SKM-1 treated with dmso at 0.1 percent for 144 hours (cell line): Measurements from ENCODE around the gene CSNK1G1.

Experiments used
- DNase-seq: peaks from one replicate; lab custom pipeline; 2025; ENCODE audit not compliant: unreplicated experiment; lab: John Stamatoyannopoulos, UW

Gene CSNK1G1

DNA sequence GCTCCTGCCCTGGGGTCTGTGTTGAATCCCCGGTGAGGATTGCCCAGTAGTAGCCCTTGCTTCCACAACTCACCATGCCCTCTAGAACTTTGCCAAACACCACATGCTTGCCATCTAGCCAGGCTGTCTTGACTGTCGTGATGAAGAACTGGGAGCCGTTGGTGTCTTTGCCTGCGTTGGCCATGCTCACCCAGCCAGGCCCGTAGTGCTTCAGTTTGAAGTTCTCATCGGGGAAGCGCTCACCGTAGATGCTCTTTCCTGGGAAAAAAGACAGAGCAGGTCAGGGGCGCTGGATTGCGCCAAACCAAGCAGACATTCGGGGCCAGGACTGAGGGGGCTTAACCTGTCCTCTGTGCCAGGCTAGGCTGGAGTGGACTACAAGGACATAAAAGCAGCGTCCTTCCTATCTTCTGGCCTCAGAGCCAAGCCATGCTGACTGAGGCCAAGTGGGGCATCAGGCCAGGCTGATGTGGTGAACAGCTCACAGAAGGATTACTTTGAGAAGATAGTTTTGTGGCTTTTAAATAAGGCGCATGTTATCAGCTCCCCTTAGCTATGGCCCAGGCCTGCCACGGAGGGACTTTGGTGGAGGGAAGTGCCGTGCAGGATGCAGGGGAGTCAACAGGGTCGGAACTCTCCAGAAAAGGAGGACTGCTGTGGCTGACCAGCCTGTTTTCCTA lies 199.2 kb downstream of the CSNK1G1 start:
- DNase-seq = no peak

DNA sequence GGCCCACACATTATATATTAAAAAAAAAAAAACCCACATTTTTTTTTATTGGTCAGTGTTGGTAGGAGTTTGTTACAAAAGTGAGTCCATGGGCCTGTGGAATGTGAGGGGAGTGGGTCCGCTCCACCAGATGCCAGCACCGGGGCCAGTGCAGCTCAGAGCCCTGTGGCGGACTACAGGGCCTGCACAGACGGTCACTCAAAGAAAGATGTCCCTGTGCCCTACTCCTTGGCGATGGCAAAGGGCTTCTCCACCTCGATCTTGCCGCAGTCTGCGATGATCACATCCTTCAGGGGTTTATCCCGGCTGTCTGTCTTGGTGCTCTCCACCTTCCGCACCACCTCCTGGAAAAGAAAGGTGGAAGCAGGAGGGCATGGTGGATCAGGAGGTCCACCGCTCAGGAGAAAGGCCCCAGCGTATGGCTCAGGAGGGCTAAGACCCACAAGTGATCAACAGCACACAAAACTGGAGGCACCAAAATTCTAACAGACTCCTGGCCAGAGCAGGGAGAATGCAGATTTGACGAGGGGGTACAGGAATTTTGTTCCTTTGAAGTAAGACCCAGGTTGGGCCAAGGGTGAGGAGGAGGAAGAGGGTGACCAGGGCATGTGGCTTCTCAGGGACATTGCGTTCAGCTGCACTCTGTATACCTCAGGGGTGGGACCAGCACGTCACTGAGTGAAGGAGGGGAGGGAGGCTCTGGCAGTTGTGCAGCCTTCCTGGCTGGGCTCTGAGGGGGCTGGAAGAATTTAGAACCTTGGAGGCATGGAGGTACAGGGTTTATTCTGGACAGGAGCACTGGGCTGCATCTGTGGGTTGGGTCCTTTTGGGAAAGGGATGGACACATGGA lies 199.9 kb downstream of the CSNK1G1 start:
- no peak for DNase-seq

DNA sequence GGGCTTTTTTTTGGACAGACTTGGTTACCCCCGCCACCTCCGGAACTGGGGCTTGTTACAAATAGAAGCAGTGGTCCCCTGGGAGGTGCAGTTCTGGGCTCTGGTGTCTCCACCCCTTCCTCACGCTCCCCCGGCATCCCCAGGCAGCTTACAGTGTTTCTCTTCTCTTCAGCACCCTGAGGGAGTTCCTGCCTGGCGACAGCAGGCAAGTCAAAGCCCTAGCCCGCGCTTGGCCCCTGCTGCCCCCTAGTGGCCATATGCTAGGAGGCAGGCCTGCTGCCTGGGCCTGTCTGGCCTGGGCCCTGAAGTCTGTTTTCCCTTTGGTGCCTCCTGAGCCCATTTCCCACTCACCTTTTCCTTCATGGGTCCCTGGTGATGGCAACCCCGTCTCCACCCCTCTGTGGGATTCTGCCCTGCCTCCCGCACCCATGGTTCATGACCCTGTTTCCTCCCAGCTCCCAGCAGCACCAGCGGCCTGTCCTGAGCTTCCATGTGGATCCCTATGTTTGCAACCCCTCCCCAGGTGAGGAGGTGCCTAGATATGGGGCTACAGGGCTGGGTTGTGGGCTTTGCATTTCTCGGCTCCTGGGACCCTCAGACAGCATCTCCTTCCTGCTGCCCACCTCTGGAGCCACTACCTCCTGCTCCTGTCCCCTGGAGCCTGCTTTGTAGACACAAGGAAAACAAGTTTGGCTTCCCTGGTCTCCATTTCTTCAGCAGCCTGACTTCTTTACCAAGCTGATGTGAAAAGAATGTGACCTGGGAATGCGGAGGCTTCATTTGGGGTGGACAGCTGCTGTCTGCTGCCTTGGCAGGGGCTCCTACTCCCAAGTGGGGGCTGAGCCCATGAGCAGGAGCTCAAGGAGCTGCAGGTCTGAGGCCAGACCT lies 202.2 kb downstream of the CSNK1G1 start:
- peak; percentile 76 for DNase-seq

DNA sequence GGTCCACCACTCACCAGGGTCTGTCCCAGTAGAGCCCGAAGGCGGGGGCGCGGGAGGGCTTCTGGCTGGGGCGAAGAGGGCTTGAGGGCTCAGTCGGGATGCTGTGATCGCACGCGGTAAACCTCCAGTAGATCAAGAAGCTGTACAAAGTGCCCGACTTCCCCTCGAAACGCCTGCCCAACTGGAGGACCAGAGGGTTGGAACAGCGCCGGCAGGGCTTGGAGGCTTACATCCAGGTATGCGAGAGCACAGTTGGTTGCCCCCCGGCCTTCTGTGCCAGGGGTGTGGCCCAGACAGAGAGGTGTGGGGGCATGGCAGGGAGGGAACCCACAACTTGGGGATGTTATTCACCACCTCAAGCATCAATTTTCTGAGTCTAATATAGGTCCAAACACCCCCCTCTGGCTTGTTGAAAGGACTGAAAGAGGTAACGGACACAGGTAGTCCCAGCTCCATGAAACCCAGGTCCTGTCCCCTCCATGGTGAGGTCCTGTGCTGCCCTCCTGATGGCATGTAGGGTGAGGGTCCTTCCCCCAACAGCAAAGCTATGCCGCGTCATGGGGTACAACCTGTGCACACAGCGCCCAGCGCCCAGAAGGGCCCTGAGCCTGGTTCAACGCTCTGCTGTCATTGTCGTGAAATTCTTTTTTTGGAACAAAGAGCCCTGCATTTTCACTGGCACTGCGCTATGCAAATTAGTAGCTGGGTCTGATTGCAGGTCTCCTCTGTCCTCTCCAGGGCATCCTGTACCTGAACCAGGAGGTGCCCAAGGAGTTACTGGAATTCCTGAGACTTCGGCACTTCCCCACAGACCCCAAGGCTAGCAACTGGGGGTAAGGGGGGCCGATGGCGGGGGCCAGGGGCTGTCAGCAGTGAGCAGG lies 203.2 kb downstream of the CSNK1G1 start:
- DNase-seq = no peak

DNA sequence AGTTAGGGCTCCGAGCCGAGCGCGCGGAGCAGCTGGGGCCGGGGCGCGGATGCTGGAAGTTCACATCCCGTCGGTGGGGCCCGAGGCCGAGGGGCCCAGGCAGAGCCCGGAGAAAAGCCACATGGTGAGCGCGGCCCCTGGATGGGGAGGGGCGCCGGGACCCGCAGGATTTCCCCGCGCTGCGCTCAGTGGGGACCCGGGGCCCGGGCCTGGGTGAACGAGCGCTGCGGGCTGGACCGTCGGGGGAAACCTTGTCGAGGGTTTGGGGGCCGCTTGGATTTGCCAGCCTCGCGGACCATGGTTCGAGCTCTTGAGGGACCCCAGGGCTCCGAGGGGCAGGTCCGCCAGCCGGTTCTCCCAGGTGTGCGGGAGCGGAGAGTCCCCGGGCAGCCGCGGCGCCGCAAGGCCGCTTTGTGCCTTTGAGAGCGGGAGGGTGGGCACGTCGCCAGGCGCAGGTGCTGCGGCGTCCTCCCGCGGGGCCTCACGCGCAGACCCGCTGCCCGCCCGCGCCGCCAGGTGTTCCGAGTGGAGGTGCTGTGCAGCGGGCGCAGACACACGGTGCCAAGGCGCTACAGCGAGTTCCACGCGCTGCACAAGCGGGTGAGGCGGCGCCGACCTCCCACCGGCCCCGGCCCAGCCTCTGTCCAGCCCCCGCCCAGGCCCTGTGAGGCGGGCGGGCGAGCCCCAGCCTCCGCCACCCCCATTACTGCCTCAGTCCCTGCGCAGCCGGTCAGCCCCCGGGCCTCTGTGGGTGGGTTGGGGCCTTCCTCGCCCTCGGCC lies 204.1 kb downstream of the CSNK1G1 start, which contains the start of gene SNX22:
Gene SNX22 (plus strand): TSS at position 5 of the 780 bp plus-strand sequence. CDS start 45 bp downstream, at position 50.
- DNase-seq = no peak

DNA sequence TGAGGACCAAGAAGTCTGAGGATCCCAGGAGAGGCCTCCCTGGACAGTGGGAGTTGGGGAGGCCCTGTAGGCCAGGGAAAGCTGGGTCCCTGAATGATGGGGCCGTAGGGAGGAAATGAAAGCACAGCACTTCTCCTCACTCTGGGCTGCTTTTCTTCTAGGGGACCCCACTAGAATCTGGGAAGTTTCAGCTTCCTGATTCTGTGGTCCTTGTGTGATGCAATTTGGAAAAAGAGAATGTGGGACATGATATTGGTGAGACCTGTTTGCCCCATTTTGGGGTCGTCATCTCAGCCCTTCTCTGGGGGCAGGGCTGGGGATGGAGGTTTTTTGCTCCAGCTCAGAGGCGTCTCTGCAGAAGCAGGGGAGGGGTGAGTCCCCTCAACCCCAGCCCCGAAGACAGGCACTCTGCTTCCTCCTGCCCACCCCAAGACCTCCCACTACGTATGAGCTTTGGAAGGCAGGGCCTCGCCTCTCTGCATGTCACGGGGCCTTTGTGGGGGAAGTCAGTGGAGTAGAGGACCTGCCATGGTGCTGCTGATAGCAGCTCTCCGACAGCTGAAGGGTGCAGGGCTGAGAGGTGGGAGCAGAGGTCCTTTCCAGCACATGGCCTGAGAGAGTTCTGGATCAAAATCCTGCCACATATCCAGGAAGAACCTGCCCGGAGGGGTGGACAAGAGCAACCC lies 205.9 kb downstream of the CSNK1G1 start:
- no peak for DNase-seq

DNA sequence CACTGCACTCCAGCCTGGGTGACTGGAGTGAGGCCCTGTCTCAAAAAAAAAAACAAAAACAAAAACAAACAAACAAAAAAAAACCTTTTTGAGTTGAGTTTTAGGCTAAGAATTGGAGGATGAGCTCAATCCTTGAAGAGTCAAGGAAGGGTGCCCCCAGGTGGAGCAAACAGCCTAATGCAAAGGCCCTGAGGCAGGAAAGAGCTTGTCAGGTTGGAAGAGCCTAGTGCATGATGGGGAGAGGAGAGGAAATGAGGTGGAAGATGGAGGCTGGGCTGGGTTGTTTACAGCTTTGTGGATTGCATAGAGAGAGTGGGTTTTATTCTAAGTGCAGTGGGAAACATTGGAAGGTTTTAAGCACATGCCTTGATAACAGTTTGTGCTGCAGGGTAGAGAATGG lies 206.5 kb downstream of the CSNK1G1 start:
- DNase-seq = peak; percentile 14

DNA sequence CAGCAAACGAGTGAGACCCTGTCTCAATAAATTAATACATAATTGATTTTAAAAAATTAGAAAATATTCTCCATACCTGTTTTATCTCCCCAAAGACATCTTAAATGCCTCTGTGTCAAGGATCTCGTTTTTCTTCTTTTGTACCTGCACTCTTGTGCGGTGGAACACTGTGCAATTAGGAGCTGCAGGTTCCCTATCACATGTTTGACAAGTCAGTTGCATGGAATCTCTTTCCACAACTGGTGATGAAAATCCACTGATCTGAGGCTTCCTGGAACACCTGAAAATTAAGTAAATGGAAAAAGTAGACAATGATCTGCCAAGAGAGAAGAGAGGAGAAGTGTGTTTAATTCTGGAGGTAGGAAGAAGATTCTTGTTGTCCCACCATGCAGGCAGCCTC lies 207.4 kb downstream of the CSNK1G1 start:
- DNase-seq = no peak

DNA sequence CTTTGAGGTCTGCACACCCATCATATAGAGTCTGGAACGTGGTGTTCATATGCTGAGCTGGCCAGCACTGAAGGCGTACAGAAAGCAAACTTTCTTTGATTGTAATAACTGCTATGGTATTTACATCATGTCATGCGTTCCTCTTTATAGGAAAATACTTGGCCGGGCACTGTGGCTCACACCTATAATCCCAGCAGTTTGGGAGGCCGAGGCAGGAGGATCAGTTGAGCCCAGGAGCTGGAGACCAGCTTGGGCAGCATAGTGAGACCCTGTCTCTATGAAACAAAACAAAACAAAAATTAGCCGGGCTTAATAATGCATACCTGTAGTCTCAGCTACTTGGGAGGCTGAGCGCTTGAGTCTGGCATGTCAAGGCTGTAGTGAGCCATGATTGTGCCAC lies 207.8 kb downstream of the CSNK1G1 start:
- no peak for DNase-seq

DNA sequence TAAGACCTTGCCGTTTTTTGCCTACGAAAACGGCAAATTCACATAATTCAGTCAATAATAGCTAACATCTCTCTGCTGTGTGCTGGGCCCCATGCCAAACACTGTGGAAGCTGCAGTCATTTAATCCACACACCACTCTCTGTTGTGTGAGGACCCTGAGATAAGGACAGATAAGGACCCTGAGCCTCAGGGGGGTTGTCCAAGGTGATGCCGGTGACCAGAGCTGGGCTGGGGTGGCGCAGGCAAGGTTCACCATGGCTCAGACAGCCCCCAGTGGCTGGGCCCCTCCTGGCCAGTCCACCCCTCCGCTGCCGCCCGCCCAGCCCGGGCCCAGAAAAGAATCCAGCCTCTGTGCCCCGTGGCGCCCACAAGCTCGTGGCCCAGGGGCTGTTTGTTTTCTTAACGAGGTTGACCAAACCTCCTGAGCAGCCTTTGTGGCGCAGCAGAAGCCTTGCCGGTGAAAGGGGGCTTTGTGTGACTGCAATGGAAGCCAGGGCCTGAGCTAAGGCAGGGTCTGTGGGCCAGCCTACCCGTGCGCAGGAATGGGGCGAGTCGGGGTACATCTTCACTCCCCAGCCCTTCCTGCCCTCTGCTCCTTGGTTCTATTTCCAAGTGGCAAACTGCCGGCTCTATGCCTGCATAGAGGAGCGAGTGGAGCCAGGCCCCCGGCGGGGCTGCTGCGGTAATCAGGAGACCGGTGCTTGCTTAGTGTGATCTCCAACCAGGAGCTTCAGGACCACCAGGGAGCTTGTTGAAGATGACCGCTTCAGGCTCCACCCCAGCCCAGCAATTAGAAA lies 208.9 kb downstream of the CSNK1G1 start:
- no peak for DNase-seq

DNA sequence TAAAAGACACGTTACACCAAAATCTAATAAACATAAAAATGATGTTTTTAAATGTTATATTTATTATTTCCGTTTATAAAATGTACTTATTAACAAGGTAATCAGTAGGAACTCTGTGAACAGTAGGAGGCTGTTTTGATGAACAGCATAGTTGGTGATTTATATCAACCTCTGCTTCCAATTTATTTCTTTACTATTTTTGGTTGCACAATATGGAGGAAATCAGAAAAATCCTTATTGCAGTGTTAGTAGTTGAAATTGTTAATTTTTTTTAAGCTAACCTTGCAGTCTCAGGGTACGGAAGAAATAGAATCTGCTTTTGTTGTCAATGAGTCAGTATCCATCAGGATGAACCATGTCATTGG lies 209.5 kb downstream of the CSNK1G1 start:
- no peak for DNase-seq

DNA sequence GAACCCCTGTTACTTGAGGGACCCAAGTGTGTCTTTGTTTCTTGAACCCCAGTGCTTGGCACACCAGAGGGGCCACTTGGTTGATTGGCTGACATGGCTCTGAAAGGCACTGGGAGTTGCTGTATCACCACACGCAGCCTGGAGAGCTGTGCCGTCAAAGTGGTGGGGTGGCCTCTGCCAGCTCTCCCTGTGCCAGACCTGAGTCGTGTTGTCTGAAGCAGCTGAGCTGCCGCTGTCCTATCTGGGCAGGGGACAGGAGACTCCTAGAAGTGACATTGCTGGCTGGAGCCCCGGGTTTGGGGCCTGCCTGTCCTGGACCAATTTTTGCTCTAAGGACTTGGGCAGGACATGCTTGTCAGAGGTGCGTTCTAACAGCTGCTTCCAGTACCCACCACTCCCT lies 209.9 kb downstream of the CSNK1G1 start:
- DNase-seq = no peak

DNA sequence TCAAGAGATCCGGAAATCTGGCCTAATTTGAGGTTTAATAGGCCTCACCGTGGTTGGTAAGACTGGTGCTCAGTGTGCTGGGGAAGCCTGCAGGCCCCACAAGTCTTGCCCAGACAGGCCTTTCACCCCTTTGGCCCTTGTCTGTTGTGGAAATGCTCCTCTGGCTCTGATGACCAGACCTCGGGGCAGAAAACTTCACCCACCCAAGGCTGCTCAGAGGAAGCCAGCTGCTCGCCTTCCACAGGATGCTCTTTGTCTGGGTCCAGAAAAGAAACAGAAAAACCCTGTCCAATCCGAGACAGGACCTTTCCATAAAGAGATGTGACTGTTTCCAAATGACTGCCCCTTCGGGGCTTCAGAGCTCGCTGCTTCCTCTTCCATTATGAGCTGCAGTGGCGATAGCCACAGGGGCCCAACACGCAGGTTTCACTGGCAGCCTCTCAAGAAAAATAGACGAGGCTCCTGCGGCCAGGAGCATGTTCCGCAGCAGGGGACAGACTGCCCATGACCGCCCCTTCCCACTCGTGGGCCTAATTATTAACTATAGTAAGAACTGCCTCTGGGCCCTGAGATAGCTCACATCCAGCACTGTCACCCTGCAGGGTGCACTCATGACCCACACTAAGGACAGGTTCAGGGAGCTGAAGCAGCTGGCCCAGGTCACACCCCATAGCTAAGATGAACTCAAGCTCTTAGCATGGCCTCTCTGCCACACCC lies 211.2 kb downstream of the CSNK1G1 start:
- no peak for DNase-seq

DNA sequence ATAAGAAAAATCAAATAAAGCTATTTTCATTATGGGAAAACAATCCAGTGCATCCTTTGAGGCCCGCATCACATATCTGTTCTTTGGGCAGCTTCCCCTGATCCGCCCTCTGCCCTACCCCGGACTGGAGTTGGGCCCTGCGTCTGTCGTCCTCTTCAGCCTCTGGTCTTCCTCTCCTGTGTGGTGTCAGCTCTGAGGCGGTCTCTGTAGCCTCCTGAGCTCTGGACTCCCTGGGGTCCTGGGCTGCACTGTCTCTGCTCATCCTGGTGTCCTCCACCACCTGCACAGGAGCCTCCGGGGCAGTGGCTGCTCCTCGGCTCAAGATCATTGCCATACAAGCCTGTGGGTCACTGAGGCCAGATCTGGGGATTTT lies 211.8 kb downstream of the CSNK1G1 start:
- no peak for DNase-seq

DNA sequence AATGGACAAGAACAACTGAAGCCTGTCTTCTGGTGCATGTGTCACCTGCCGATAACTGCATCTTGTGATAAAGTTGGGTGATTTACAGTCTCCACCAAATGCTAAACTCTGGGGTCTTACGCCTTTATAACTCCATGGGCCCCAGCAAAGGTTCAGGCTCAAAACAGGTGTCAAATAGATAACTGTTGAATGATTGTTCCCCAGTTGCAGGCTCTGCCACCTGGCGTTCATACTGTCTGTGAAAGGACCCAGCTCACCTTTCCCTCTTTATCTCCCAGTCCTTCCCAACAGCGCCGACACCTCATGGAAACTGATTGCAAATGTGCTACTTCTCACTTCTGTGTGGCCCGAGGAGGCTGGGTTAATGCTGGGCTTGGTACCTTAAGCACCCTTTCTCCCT lies 212.7 kb downstream of the CSNK1G1 start:
- DNase-seq = no peak

DNA sequence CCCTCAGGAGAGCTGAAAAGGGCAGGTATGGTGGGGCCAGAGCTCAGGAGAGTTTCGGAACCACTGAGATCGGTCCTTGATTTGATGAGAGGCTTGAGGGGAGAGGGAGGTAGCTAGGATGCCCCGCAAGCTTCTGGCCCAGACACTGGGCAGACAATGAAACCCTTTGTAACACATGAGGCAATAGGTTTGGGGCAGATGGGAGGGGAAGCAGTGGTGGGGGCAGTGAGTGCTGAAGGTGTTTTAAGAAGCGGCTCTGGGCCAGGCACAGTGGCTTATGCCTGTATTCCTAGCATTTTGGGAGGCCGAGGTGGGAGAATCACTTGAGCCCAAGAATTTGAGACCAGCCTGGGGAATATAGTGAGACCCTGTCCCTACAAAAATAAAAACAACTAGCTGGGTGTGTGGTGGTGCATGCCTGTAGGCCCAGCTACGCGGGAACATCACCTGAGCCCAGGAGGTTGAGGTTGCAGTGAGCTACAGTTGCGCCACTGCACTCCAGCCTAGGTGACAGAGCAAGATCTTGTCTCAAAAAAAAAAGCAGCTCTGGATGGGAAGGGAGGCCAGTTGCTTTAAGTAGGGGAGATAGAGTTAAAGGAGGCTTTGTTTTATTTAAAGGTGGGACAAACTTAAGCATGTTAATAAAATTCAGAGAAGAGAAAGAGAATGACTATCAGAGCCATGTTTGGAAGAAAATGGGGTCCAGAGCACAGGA lies 214.0 kb downstream of the CSNK1G1 start:
- DNase-seq = no peak

DNA sequence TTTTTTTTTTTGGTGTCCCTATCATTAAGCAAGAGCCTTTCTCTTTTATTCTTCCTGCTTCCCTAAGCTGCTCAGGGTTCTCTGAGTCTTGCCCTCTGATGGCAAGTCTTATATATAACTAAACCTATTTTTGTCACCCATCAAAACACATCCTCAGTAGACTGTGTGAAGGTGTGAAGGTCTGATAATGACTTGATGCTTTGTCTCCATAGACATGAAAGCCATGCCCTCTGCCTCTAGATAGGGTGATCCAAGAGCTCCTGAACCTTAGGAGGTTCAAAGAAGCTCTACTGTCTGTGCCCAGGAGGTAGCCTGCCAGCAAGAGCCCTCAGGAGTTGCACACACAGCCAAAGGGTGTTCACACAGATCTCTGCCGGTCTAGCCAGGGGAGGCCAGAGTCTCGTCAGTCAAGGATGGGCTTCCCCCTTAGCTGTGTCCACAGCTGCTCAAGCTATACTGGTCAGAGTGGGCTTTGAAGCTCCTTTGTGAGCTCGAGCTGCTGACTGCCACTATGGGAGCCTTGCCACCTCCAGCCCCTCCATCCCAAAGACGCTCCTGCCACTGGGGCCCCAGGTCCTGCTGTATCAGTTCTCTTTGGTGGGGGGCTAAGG lies 217.5 kb downstream of the CSNK1G1 start:
- DNase-seq = no peak
